G401.6 (cell line): ENCODE data around the gene ODAD4.
"Not testable (repeated sequence)": the region's sequence is repeated elsewhere in the genome, so short reads cannot be mapped to it uniquely, and the experiment has no call there.

Source experiments
- FAIRE-seq: peaks from 2 replicates; lab custom pipeline; 2012; peaks lifted over from hg19 to GRCh38; lab: Jason Lieb, UNC

ODAD4 gene

GRCh38 chr17:41914358-41914766 is 16.1 kb upstream of the ODAD4 start:
- no peak for FAIRE-seq

GRCh38 chr17:41915020-41915419 is 15.4 kb upstream of the ODAD4 start:
- FAIRE-seq = no peak

GRCh38 chr17:41915566-41915965 is 14.9 kb upstream of the ODAD4 start:
- no peak for FAIRE-seq

GRCh38 chr17:41917192-41917591 is 13.2 kb upstream of the ODAD4 start:
- no peak for FAIRE-seq

GRCh38 chr17:41917679-41918313 is 12.6 kb upstream of the ODAD4 start:
- no peak for FAIRE-seq

GRCh38 chr17:41918314-41919164 is 11.9 kb upstream of the ODAD4 start, which contains the start of gene ACLY:
TSS of gene ACLY (minus strand) at chr17:41918951. CDS start at chr17:41913873, 5,078 bp downstream.
- FAIRE-seq = peak; percentile 95

GRCh38 chr17:41919165-41919817 is 11.1 kb upstream of the ODAD4 start:
- no peak for FAIRE-seq

GRCh38 chr17:41919840-41920579 is 10.4 kb upstream of the ODAD4 start:
- FAIRE-seq = no peak

GRCh38 chr17:41920580-41920955 is 9.8 kb upstream of the ODAD4 start:
- FAIRE-seq = no peak

GRCh38 chr17:41925991-41926590 is 4.3 kb upstream of the ODAD4 start:
- FAIRE-seq = no peak

- FAIRE-seq = no peak
Measured at GRCh38 chr17:41928693-41929251, 1.6 kb upstream of the ODAD4 start.

GRCh38 chr17:41930833-41931156 is 378 bp downstream of the ODAD4 start:
- FAIRE-seq = not testable (repeated sequence)

- not testable (repeated sequence) for FAIRE-seq
Measured at GRCh38 chr17:41931715-41932114, 1.3 kb downstream of the ODAD4 start.

GRCh38 chr17:41932816-41933389 is 2.5 kb downstream of the ODAD4 start:
- no peak for FAIRE-seq

GRCh38 chr17:41935641-41936040 is 5.2 kb downstream of the ODAD4 start:
- no peak for FAIRE-seq

GRCh38 chr17:41937970-41938954 is 7.8 kb downstream of the ODAD4 start:
- FAIRE-seq = no peak

- no peak for FAIRE-seq
Measured at GRCh38 chr17:41939044-41939692, 8.8 kb downstream of the ODAD4 start.

GRCh38 chr17:41939693-41940090 is 9.3 kb downstream of the ODAD4 start:
- no peak for FAIRE-seq

- FAIRE-seq = no peak
Measured at GRCh38 chr17:41941168-41941567, 10.8 kb downstream of the ODAD4 start.
